Stimulated activated naive B cell treated with anti-CD40 and anti-IgM and Interleukin-4, amounts not matched to agents 10 μg/mL and 1 μg/mL and 100 μg/mL, for 72 hours (primary cell): ENCODE data around the gene ESRP2.

Experiments used
- ATAC-seq, 2 donors: fragments of 150-1000 bp; cut with Tn5 transposase; replicated peaks; 2 replicates each; pipeline ENCODE4 v1.10.0; 2021; ENCODE audit warnings: moderate library complexity in 1 of 2
- DNase-seq: peaks from one replicate; pipeline ENCODE4 v3.0.0; 2021
- H3K27ac Mint-ChIP-seq: one replicate; pipeline ENCODE4 v1.8.0; 2022; ENCODE audit warnings: mild to moderate bottlenecking, mixed read lengths
- H3K27me3 Mint-ChIP-seq, 2 donors: one replicate each; pipeline ENCODE4 v1.8.0; 2022; ENCODE audit warnings: mixed read lengths in 2 of 2
- H3K36me3 Mint-ChIP-seq, 2 donors: one replicate each; pipeline ENCODE4 v1.8.0; 2022; ENCODE audit warnings: mixed read lengths in 2 of 2, mild to moderate bottlenecking in 1 of 2
- H3K4me1 Mint-ChIP-seq, 2 donors: one replicate each; pipeline ENCODE4 v1.8.0; 2022; ENCODE audit warnings: mixed read lengths in 2 of 2, mild to moderate bottlenecking in 1 of 2
- H3K4me3 Mint-ChIP-seq, 2 donors: one replicate each; pipeline ENCODE4 v1.8.0; 2022; ENCODE audit warnings: mild to moderate bottlenecking in 2 of 2, mixed read lengths in 2 of 2, moderate library complexity in 1 of 2
- H3K9me3 Mint-ChIP-seq, 2 donors: one replicate each; pipeline ENCODE4 v1.8.0; 2022; ENCODE audit warnings: mixed read lengths in 2 of 2, mild to moderate bottlenecking in 1 of 2

ESRP2 gene

DNA sequence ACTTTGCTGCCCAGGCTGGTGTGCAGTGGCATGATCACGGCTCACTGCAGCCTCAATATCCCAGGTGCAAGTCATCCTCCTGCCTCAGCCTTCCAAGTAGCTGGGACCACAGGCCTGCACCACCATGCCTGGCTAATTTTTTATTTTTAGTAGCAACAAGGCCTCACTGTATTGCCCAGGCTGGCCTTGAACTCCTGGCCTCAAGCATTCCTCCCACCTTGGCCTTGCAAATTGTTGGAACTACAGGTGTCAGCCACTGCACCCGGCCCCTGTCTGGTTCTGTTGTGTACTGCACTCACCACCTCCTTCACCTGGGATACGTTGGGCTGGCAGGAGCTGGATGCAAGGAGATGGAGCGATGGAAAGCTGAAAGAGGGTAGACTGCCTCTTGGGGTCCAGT is 17.8 kb upstream of the ESRP2 start:
- ATAC-seq (no peak), DNase-seq (no peak)
- no peak overlapping the region for H3K27ac Mint-ChIP-seq
- no peak overlapping the region for H3K4me3 Mint-ChIP-seq
- H3K9me3 Mint-ChIP-seq, result no peaks in the 10 kb centered on the region
- H3K36me3 Mint-ChIP-seq, result peaks cover 19 to 40% of the 10 kb centered on the region in 2 donors
- no peaks in the 10 kb centered on the region for H3K27me3 Mint-ChIP-seq
- H3K4me1 Mint-ChIP-seq, result peaks cover 26 to 39% of the 10 kb centered on the region in 2 donors

DNA sequence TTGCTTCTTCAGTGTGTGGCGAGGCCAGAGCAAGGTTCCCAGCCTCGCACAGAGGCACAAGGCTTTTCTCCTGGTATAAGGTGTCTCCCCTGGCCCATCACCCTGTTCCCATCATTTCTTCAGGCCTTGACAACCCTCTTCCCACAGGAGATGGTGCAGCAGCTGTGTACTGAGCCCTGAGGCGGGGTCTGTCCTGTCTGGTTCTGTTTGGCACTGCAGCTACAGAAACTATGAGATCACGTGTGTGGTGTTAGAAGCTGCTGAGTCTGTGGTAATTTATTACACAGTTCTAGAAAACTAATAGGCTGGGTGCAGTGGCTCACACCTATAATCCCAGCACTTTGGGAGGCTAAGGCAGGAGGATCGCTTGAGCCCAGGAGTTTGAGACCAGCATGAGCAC is 16.5 kb upstream of the ESRP2 start:
- no peak for DNase-seq
- Mint-ChIP-seq H3K4me1 (peaks cover 20 to 35% of the 10 kb centered on the region in 2 donors), H3K4me3 (no peak overlapping the region), H3K36me3 (peaks cover 14 to 33% of the 10 kb centered on the region in 2 donors), H3K27me3 (no peaks in the 10 kb centered on the region), H3K9me3 (no peaks in the 10 kb centered on the region), H3K27ac (peak overlapping the region; percentile 42)
- no peak for ATAC-seq

DNA sequence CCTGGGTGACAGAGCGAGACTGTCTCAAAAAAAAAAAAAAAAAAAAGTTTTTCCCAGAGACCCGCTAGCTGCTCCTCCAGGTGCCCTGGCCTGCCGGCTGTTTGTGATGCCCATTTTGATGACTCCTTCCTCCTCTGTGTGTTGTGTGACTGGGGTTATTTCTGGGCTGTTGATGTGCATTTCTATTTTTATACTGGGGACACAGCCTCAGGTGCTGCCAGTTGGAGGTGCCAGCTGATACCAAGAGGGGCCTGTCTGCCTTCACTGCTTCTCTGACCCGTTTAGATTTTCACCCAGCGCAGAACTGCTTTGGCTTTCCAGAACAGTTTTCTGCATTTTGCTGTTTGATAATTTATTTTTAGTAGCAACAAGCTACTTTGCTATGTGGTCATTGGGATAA is 15.9 kb upstream of the ESRP2 start:
- Mint-ChIP-seq H3K9me3 (no peaks in the 10 kb centered on the region), H3K27ac (no peak overlapping the region), H3K27me3 (no peaks in the 10 kb centered on the region), H3K4me3 (peak overlapping the region in 1 of 2 donors; percentile 22), H3K36me3 (peaks cover 14 to 33% of the 10 kb centered on the region in 2 donors), H3K4me1 (peaks cover 18 to 36% of the 10 kb centered on the region in 2 donors)
- DNase-seq (no peak), ATAC-seq (peak; percentile 77 to 85)

- Mint-ChIP-seq H3K27ac (no peak overlapping the region), H3K9me3 (no peaks in the 10 kb centered on the region), H3K4me3 (no peak overlapping the region), H3K27me3 (no peaks in the 10 kb centered on the region), H3K4me1 (peaks cover 26 to 45% of the 10 kb centered on the region in 2 donors), H3K36me3 (peaks cover 14 to 33% of the 10 kb centered on the region in 2 donors)
- ATAC-seq (no peak), DNase-seq (no peak)
These were observed 15.0 kb upstream of the ESRP2 start for GRCh38 chr16:68250951-68251350.

DNA sequence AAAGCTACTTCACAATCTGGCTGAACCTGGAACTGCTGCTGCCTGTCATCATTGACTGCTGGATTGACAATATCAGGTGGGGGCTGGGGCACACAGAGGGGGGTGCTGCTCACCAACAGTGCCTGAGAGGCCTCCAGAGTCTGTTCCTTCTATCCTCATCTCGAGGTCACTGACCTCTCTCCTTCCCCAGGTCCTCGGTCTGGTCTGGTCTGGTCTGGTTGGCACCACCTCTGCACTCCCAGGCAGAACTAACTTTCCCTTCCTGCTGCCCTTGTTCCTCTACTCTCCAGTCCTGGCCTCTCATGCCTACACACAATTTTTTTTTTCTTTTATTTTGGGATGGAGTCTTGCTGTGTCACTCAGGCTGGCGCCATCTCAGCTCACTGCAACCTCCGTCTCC is 13.4 kb upstream of the ESRP2 start:
- H3K9me3 Mint-ChIP-seq, result no peaks in the 10 kb centered on the region
- H3K27ac Mint-ChIP-seq, result no peak overlapping the region
- peaks cover 33 to 60% of the 10 kb centered on the region in 2 donors for H3K4me1 Mint-ChIP-seq
- ATAC-seq, result no peak
- no peak for DNase-seq
- peaks cover 15 to 27% of the 10 kb centered on the region in 2 donors for H3K36me3 Mint-ChIP-seq
- no peaks in the 10 kb centered on the region for H3K27me3 Mint-ChIP-seq
- no peak overlapping the region for H3K4me3 Mint-ChIP-seq

GRCh38 chr16:68247932-68248331 is 12.0 kb upstream of the ESRP2 start:
- ATAC-seq, result no peak
- Mint-ChIP-seq H3K4me1 (peaks cover 31 to 62% of the 10 kb centered on the region in 2 donors), H3K9me3 (no peaks in the 10 kb centered on the region)

GRCh38 chr16:68247400-68247799 is 11.5 kb upstream of the ESRP2 start:
- DNase-seq (no peak), ATAC-seq (no peak)
- no peak overlapping the region for H3K27ac Mint-ChIP-seq
- H3K4me1 Mint-ChIP-seq, result peaks cover 29 to 60% of the 10 kb centered on the region in 2 donors
- no peaks in the 10 kb centered on the region for H3K27me3 Mint-ChIP-seq
- no peaks in the 10 kb centered on the region for H3K9me3 Mint-ChIP-seq
- H3K36me3 Mint-ChIP-seq, result peaks cover 13 to 21% of the 10 kb centered on the region in 2 donors
- H3K4me3 Mint-ChIP-seq, result no peak overlapping the region

More at GRCh38 chr16:68247932-68248331, 12.0 kb upstream of the ESRP2 start:
- Mint-ChIP-seq H3K4me3 (no peak overlapping the region), H3K27me3 (no peaks in the 10 kb centered on the region), H3K36me3 (peaks cover 13 to 22% of the 10 kb centered on the region in 2 donors), H3K27ac (no peak overlapping the region)
- DNase-seq, result no peak

GRCh38 chr16:68246666-68247065 is 10.7 kb upstream of the ESRP2 start:
- no peak for ATAC-seq
- Mint-ChIP-seq H3K36me3 (peaks cover 13 to 18% of the 10 kb centered on the region in 2 donors), H3K4me3 (peak overlapping the region; percentile 100), H3K9me3 (no peaks in the 10 kb centered on the region), H3K27ac (peak overlapping the region; percentile 66), H3K27me3 (no peaks in the 10 kb centered on the region), H3K4me1 (peaks cover 24 to 53% of the 10 kb centered on the region in 2 donors)
- DNase-seq, result no peak

DNA sequence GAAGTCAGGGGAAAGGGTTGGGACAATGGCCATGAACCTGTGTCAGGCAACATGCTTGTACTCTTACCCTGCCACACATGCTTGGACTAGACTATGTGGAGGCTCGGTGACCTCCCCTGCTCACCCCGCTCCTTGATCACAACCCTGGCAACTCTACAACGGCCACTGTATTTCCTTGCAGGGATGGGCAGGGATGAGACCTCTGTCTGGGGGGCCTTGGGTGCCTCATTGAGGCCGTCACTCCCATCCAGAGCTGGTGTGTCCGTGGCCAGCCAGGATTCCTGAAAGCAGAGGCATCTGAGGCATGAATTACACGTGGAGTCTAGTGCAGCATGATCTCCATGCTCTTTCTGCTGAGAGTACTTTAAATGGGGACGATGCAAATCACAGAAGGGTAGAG is 10.2 kb upstream of the ESRP2 start:
- H3K27me3 Mint-ChIP-seq, result no peaks in the 10 kb centered on the region
- peak overlapping the region; percentile 96 for H3K27ac Mint-ChIP-seq
- DNase-seq (no peak), ATAC-seq (no peak)
- H3K36me3 Mint-ChIP-seq, result peaks cover 13 to 17% of the 10 kb centered on the region in 2 donors
- peak overlapping the region; percentile 100 for H3K4me3 Mint-ChIP-seq
- no peaks in the 10 kb centered on the region for H3K9me3 Mint-ChIP-seq
- H3K4me1 Mint-ChIP-seq, result peaks cover 23 to 47% of the 10 kb centered on the region in 2 donors

DNA sequence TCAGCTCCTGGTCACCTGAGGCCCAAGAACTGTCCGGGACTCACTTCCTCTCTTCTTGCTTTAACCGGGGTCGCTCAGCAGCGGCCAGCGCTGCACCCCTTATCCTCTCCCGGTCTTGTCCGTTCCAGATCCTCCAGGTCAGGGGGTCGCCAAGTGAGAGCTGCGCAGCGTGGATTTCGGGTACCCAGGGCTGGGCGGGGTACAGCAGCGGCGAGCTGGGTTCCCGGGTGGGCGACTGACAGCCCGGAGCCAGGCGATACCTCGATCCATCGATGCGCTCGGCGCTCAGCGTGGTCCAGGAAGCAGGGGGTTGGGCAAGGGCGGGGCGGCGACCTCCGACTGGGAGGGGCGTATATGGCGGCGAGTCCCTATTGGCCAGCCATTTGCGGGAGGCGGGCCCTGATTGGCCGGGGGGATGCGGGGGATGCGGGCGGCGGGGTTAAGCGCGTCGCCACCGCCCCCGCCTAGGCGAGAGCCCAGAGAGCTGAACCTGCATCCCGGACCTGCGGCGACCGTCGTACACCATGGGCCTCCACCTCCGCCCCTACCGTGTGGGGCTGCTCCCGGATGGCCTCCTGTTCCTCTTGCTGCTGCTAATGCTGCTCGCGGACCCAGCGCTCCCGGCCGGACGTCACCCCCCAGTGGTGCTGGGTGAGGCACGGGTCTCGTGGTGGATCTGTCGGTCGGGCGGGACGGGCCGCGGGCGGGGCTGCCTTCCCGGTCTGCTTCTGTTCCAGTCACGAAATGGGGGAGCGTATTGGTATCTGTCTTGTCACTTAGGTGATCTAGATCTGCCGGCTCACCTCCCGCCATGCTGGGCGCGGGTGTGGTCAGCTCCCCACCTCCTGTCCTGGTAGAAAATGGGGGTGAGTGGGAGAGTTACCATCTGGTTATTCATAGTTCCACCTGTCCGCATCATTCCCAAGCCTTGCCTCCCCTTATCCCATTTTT is 9.3 kb upstream of the ESRP2 start, which contains the start of gene PLA2G15:
TSS of gene PLA2G15 (plus strand) at position 471 of the 951 bp plus-strand sequence. CDS start at position 525, 54 bp downstream.
- Mint-ChIP-seq H3K36me3 (peaks cover 10 to 11% of the 10 kb centered on the region in 2 donors), H3K27me3 (no peaks in the 10 kb centered on the region), H3K27ac (peak within 1 kb of the TSS; percentile 96), H3K4me1 (peaks cover 21 to 42% of the 10 kb centered on the region in 2 donors), H3K9me3 (no peaks in the 10 kb centered on the region), H3K4me3 (peak within 1 kb of the TSS; percentile 100)
- DNase-seq, result peak; percentile 91
- peak; percentile 93 to 97 for ATAC-seq

GRCh38 chr16:68244481-68244902 is 8.6 kb upstream of the ESRP2 start:
- Mint-ChIP-seq H3K4me3 (peak overlapping the region; percentile 100), H3K27ac (peak overlapping the region; percentile 96), H3K36me3 (peaks cover 6 to 7% of the 10 kb centered on the region in 2 donors), H3K9me3 (no peaks in the 10 kb centered on the region), H3K27me3 (no peaks in the 10 kb centered on the region), H3K4me1 (peaks cover 23 to 48% of the 10 kb centered on the region in 2 donors)
- ATAC-seq (peak in 1 of 2 donors; percentile 1), DNase-seq (no peak)

DNA sequence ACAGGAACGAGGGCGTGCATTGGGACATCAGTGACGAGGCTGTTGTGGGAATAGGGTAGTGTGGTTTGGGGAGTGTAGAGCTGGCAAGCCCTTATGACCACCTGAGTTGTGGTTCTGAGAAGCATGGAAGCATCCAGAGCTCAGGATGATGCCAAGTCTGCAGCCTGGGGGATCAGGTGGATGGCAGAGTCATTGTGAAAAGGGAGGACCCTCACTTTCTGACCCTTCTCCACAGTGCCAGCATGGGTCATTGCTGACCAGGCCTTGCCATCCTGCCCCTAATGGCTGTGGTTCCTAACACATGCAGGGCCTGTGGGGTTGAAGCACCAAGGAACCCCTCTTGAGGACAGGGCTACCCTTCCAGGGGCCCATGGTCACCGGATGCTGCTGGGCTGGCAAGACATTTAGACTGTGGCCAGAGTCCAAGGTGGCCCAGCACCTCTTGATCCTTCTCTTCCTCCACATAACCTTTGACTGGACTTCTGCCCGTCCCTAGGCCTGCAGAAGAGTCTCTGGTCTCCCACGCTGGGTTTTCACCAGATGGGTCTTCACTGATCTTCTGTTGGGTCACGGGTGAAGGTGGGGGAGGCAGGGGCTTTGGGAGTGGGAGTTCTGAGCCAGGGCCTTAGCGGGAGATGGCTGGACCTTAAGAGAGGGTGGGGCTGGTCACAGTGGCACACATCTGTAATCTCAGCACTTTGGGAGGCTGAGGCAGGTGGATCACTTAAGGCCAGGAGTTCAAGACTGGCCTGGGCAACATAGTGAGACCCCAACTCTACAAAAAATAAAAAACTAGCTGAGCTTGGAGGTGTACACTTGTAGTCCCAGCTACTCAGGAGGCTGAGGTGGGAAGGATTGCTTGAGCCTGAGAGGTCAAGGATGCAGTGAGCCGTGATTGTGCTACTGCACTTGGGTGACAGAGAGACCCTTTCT is 7.3 kb upstream of the ESRP2 start:
- Mint-ChIP-seq H3K9me3 (no peaks in the 10 kb centered on the region), H3K36me3 (peaks cover 2 to 3% of the 10 kb centered on the region in 2 donors), H3K4me3 (peak overlapping the region in 1 of 2 donors; percentile 100), H3K27ac (no peak overlapping the region), H3K4me1 (peaks cover 26 to 55% of the 10 kb centered on the region in 2 donors), H3K27me3 (no peaks in the 10 kb centered on the region)
- ATAC-seq (no peak), DNase-seq (no peak)

GRCh38 chr16:68242085-68242484 is 6.2 kb upstream of the ESRP2 start:
- Mint-ChIP-seq H3K27ac (no peak overlapping the region), H3K36me3 (peaks cover 2 to 3% of the 10 kb centered on the region in 2 donors), H3K4me1 (peaks cover 25 to 51% of the 10 kb centered on the region in 2 donors), H3K9me3 (no peaks in the 10 kb centered on the region), H3K27me3 (no peaks in the 10 kb centered on the region), H3K4me3 (no peak overlapping the region)
- ATAC-seq (no peak), DNase-seq (no peak)

GRCh38 chr16:68238029-68238345 is 2.1 kb upstream of the ESRP2 start:
- H3K4me3 Mint-ChIP-seq, result peak overlapping the region; percentile 86
- ATAC-seq, result peak in 1 of 2 donors; percentile 0
- DNase-seq, result no peak
- no peaks in the 10 kb centered on the region for H3K27me3 Mint-ChIP-seq
- no peaks in the 10 kb centered on the region for H3K9me3 Mint-ChIP-seq
- peaks cover 23 to 46% of the 10 kb centered on the region in 2 donors for H3K4me1 Mint-ChIP-seq
- H3K36me3 Mint-ChIP-seq, result no peaks in the 10 kb centered on the region
- peak overlapping the region; percentile 59 for H3K27ac Mint-ChIP-seq
